Gastrocnemius medialis (tissue), 4 donors: Measurements from ENCODE around the gene GTF2H2C.
"Not testable (repeated sequence)": the region's sequence is repeated elsewhere in the genome, so short reads cannot be mapped to it uniquely, and the experiment has no call there.

Source experiments
- POLR2A ChIP-seq, 2 donors: fragments of 450-650 bp; IDR thresholded peaks; one replicate each; pipeline ENCODE4 v1.6.1; 2017; ENCODE audit warnings: antibody characterized with exemption in 2 of 2, mild to moderate bottlenecking in 2 of 2, moderate library complexity in 2 of 2
- TF ChIP-seq, protein P1 (sequence below), 5 experiments: fragments of 450-650 bp in 3 of 5; fragments of 200-600 bp in 2 of 5; sonication (generic) in 2 of 5; IDR thresholded peaks in 4 of 5; conservative IDR thresholded peaks in 1 of 5; 1 replicate in 4 of 5; 2 replicates in 1 of 5; pipeline ENCODE4 v1.5.1; 2016 to 2019; ENCODE audit warnings: antibody characterized with exemption in 5 of 5, mild to moderate bottlenecking in 3 of 5, moderate library complexity in 3 of 5

DNA sequence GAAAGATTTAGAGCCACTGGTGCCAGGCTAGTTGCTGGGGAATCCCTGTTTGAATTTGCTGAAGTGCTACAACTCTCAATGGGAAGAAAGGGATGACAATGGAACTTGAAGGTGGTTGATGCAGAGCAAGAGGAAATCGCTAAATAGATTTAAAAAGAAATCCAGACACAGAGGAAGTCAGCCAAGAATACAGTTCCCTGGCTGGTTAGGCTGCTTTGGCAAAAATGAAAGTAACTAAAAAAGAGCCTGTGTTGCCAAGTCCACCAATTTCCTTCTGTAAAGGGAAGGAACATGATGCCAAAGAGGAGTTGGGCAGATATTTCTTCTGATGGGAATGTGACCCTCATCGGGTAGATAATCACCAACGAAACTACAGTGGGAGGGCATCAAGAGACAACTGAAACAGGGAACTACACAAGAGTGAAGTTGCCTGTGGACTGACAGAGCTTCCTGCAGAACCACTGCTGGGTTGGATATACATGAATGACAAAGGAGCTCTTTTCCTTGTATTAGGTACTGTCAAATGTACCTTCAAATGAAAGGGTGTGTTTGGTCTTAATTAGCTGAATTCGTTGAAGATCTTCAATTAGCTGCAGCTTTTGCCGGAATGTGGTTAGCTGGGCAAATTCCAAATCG, 49.0 kb downstream of the GTF2H2C start:
- TF ChIP-seq, protein P1, sequence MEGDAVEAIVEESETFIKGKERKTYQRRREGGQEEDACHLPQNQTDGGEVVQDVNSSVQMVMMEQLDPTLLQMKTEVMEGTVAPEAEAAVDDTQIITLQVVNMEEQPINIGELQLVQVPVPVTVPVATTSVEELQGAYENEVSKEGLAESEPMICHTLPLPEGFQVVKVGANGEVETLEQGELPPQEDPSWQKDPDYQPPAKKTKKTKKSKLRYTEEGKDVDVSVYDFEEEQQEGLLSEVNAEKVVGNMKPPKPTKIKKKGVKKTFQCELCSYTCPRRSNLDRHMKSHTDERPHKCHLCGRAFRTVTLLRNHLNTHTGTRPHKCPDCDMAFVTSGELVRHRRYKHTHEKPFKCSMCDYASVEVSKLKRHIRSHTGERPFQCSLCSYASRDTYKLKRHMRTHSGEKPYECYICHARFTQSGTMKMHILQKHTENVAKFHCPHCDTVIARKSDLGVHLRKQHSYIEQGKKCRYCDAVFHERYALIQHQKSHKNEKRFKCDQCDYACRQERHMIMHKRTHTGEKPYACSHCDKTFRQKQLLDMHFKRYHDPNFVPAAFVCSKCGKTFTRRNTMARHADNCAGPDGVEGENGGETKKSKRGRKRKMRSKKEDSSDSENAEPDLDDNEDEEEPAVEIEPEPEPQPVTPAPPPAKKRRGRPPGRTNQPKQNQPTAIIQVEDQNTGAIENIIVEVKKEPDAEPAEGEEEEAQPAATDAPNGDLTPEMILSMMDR (IDR thresholded peaks at IDR 0.05 in 4 of 5, conservative IDR thresholded peaks at IDR 0.05 in 1 of 5), result not testable (repeated sequence)
- not testable (repeated sequence) for TF ChIP-seq POLR2A (IDR thresholded peaks at IDR 0.05)
